ENCODE data around the gene UPK1B. TPM values are rescaled to one million over a fixed set of nuclear protein-coding genes. Genes with fewer than 3 reads are reported as not detected.

The UPK1B gene
- total and polyA plus RNA-seq, 3 donors from 2014 or later: 0.50 to 2.2 (median 0.79) TPM

DNA sequence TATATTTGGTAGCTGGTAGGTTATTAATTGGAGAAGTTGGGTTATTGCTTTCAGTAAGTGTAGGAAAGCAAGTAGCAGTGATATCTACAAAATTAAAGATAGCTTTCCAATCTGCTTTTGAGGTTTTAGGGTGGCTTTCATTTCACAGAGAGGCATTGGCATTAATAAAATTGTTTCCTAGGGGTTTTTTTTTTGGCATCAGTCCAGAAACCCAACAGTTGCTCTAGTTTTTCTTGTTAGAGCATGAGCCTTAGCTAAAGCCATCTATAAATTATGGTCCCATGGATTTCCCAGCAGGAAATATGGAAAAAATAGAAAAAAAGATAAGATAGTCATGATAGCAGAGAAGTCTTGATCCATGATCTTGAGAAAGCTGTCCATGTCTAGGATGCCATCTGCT is 70.3 kb downstream of the UPK1B start:
- no peaks in the 10 kb centered on the region for H3K36me3 ChIP-seq (ENCODE audit: low read depth, missing control alignments)
- no peaks in the 10 kb centered on the region for H3K27me3 ChIP-seq
- no peak for TF ChIP-seq CTCF (IDR thresholded peaks at IDR 0.05)
- TF ChIP-seq POLR2A (IDR thresholded peaks at IDR 0.05): no peak
- H3K9me3 ChIP-seq: no peaks in the 10 kb centered on the region
- H3K27ac ChIP-seq: no peak overlapping the region
- no peak overlapping the region for H3K4me3 ChIP-seq
- DNase-seq: no peak
- no peaks in the 10 kb centered on the region for H3K4me1 ChIP-seq
- intact Hi-C loops (cut with DNase I; ENCODE audit: low total_unique reads): no loop called here

DNA sequence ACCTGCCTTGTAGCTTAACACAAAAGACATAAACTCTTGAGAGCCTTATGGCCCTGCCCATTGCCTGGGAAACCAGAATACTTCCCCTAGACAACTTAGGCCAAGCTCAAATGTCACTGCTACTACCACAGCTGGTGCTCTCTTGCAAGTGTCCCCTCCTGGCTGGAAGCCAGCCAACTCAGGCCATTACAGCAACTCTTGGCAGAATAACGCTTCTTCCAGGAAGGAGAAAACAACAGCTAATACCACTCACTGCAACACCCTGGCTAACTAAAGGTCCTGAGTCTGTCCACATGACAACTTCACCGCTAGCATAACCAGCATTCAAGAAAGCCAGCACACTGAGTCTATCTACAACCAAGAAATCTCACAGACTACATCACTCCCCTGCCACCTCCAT is 72.4 kb downstream of the UPK1B start:
- Histone ChIP-seq H3K4me1 (no peaks in the 10 kb centered on the region), H3K27ac (no peak overlapping the region), H3K4me3 (no peak overlapping the region), H3K9me3 (no peaks in the 10 kb centered on the region), H3K27me3 (no peaks in the 10 kb centered on the region), H3K36me3 (ENCODE audit: low read depth, missing control alignments) (no peaks in the 10 kb centered on the region)
- intact Hi-C loops (cut with DNase I; ENCODE audit: low total_unique reads): no loop called here
- WGBS, 2 donors: 94 to 100% methylated on average over 1 to 2 of the region's 2 CpGs
- TF ChIP-seq POLR2A (IDR thresholded peaks at IDR 0.05): no peak
- TF ChIP-seq CTCF (IDR thresholded peaks at IDR 0.05): no peak
- DNase-seq: no peak

Other genes with a start within 250 kb of the UPK1B start
- 100 to 1,000 TPM in 1 of 2 donors, 10 to 100 TPM in 1; 80.0 to 105 TPM for gene IGSF11, start 138.8 kb upstream of the UPK1B start, total RNA-seq
- 99.1 TPM for gene IGSF11, start 138.8 kb upstream of the UPK1B start, polyA plus RNA-seq (ENCODE audit: insufficient read depth, low read depth, low replicate concordance)
- 100 to 1,000 TPM in 1 of 2 donors, 10 to 100 TPM in 1; 70.4 to 158 TPM for gene TEX55, start 27.4 kb upstream of the UPK1B start, total RNA-seq
- gene TEX55, start 27.4 kb upstream of the UPK1B start, polyA plus RNA-seq (ENCODE audit: insufficient read depth, low read depth, low replicate concordance): 176 TPM
- 10 to 100 TPM; 13.5 to 19.4 TPM for gene B4GALT4, start 67.3 kb downstream of the UPK1B start, total RNA-seq
- 17.7 TPM for gene B4GALT4, start 67.3 kb downstream of the UPK1B start, polyA plus RNA-seq (ENCODE audit: insufficient read depth, low read depth, low replicate concordance)
- gene ARHGAP31, start 120.8 kb downstream of the UPK1B start, total RNA-seq: 1 to 10 TPM; 5.2 to 5.6 TPM
- gene ARHGAP31, start 120.8 kb downstream of the UPK1B start, polyA plus RNA-seq (ENCODE audit: insufficient read depth, low read depth, low replicate concordance): 6.2 TPM

All from testis (tissue), 3 donors.